HG02885 (cell line): ENCODE results near the gene WDR20.
"Not testable (repeated sequence)": the region's sequence is repeated elsewhere in the genome, so short reads cannot be mapped to it uniquely, and the experiment has no call there.

Source experiments
- ATAC-seq: cut with Tn5 transposase; IDR thresholded peaks from one replicate; pipeline ENCODE4 v1.9.1; 2021; ENCODE audit warnings: mild to moderate bottlenecking; ENCODE audit not compliant: unreplicated experiment, poor library complexity

The WDR20 gene

DNA sequence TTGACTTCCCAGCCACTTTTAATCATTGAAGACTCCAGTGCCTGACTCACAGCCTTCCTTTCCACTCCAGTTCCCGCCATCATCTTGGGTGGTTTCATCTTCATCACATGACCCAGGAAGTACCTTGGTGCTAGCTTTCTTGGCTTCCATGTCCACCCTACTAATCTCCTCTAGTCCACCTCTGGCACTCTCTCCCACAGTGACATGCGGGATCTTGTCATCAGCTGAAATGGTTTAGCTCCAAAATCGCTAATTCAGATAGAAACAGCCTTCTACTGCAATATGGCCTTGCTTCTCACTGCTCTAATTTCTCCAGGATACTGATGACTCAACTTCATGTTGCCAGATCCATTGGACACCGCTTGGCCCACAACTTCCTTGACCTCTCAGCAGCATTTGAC is 24.5 kb downstream of the WDR20 start:
- ATAC-seq: no peak

DNA sequence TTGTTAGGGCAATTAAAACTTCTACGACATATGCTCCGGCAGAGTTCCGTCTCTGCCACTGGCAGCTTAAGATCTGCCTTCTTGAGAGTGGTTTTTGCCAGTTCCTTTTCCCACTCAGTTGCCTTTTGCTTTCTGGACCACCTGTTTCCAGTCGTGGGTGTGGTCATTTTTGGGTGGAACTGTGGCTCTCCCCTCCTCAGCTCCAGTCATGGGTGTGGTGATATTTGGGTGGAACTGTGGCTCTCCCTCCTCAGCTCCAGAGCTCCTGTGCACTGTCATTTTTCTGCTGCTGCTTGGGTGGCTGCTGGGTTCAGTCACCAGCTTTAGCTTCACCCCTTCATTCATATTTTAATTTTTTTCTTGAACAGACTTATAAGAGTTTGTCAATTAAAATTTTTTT is 25.3 kb downstream of the WDR20 start:
- ATAC-seq: no peak

DNA sequence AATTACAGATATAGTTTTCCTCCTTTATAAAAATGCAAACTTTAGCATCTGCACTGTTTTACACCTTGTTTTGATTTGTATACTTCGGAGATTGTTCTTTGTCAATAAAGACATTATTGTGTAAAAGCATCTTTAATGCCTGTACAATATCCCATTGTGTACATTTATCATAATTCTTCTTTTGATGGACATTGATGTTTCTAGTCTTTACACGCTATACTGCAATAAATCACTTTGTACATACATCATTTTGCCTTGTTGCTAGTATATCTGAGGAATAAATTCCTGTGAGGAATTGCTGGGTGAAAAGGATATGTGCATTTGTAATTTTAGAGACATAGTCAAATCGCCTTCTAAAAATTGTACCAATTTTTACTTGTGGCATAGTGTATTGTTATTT is 30.4 kb downstream of the WDR20 start:
- ATAC-seq: no peak

DNA sequence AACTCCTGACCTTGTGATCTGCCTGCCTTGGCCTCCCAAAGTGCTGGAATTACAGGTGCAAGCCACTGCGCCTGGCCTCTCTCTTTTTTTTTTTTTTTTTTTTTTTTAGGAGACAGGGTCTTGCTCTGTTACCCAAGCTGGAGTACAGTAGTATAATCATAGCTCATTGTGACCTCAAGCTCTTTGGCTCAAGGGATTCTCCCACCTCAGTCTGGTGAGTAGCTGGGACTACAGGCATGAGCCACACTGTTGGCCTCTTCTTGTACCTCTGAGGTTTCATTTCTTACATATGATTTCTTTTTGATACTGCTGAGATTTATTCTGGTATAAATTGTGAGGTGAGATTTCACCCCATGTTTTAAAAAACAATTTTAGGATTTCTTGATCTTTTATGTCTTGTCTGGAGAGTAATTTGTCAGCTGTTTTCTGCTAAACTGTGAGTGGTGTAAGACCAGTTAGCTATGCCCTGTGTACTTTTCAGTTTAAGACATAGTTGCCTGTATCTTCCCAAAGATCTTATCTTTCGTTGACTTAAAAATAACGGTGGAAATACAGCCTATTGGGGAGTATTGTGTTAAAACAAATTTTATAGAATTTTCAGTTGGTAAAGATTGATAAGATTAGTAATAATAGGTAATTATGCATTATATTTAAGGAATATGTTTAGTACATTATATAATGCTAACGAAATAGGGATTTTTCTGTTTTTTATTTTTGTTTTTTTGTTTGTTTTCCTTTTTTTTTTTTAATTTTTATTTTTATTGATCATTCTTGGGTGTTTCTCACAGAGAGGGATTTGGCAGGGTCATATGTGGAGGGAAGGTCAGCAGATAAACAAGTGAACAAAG is 31.7 kb downstream of the WDR20 start:
- no peak for ATAC-seq

DNA sequence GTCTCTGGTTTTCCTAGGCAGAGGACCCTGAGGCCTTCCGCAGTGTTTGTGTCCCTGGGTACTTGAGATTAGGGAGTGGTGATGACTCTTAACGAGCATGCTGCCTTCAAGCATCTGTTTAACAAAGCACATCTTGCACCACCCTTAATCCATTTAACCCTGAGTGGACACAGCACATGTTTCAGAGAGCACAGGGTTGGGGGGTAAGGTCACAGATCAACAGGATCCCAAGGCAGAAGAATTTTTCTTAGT is 32.2 kb downstream of the WDR20 start:
- not testable (repeated sequence) for ATAC-seq

DNA sequence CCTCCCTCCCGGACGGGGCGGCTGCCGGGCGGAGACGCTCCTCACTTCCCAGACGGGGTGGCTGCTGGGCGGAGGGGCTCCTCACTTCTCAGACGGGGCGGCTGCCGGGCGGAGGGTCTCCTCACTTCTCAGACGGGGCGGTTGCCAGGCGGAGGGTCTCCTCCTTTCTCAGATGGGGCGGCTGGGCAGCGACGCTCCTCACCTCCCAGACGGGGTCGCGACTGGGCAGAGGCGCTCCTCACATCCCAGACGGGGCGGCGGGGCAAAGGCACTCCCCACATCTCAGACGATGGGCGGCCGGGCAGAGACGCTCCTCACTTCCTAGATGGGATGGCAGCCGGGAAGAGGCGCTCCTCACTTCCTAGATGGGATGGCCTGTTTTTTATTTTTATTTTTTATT is 33.0 kb downstream of the WDR20 start:
- ATAC-seq: not testable (repeated sequence)

DNA sequence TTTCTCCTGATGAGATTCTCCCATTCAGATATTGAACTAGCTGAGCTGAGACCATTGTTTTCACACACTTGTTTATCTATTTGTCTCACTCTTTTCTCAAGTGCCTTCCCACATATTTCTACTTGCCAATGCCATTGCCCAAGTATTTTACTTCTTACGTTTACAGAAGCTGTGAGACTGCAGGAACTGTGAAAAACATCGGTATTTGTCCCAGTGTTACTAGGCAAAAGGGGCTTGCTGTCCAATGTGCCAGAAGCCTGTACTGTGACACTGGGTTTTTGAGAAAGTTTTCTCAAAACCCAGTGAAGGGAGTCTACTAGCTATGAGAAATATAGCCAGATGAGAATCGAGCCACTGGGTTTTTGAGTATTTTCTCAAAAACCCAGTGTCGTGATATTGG is 37.5 kb downstream of the WDR20 start:
- ATAC-seq: no peak

DNA sequence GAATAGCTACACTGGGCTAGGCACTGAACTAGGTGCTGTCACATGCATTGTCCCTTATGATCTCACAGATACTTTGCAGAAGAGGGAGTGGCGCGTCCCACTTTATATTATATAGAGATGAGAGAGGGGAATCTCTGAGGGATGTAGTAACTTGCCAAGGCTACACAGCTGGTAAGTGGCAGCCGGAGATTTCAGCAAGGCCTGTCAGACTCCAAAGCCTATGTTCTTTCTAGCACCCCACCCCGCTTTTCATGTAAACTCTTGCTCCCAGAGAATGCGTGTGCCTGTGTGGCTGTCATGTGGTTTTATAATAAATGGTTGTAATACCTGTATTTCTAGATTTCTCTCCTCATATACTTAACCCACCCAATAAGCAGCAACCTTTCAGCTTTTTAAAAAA is 39.1 kb downstream of the WDR20 start:
- ATAC-seq: no peak

DNA sequence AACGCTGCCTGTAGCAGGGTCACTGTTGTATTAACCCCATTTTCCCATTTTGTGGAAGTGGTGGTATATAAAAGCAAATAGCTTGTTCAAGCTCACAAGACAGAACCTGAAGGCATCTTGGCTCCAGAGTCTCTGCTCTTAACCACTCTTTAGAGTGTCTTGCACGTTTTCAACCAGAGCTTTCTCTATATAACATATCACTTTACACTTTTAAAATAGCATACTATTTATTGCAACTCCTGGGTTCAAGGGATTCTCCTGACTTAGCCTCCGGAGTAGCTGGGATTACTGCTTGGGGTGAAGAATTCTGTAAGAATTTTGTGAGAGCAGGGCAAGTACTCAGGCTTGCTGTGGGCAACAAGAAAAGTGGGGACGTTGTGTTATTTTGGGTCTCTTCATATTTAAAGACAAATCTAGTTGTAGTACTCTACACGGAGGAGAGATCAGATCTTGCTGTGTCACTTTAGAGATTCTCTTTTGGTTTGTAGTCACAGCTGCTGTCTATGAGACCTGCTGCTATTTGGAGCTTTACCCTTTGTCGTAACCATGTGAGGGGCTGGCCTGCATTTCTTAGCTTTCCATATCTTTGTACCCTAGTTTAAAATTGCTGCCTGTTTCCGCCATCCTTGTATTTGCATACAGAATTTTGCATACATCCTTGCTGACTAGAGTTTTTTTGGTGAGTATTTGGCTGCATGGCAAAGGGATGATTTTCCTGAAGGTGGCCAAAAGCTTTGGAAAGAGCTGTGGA is 40.7 kb downstream of the WDR20 start:
- ATAC-seq: no peak

DNA sequence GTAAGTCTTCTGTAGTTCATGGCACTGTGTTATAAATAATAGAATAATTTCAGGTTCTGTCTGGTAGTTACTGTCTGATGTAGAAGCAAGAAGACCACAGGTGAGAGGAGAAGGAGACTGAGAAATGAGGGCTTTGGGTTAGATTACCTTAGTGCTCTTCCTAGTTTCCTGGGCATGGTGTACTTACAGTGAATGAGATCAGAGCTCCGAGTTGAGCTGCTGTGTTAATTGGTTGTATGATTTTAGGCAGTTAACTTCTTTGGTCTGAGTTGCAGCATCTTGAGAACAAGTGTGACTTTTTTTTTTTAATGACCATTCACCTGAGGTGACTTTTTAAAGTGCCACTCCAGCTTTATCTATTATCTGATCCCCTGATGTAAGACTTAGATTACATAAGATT is 41.5 kb downstream of the WDR20 start:
- ATAC-seq: no peak

DNA sequence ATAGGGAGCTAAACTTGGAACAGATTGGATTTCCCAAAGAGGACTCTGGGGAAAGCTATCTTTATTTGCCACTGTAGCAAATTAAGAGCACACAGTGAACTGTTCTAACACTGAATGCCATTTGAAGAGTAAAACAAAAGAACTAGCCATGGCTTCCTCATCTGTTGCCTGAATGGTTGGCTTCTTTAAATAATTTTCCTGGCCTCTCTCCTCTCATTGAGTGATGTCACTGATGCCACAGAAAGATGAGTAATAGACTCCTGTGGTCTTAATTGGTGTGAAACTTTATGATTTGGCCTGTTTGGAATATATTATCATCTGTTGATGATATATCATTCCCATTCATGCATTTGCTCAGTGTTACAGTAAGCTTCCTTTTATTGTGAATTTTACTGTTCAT is 42.5 kb downstream of the WDR20 start:
- ATAC-seq: no peak

DNA sequence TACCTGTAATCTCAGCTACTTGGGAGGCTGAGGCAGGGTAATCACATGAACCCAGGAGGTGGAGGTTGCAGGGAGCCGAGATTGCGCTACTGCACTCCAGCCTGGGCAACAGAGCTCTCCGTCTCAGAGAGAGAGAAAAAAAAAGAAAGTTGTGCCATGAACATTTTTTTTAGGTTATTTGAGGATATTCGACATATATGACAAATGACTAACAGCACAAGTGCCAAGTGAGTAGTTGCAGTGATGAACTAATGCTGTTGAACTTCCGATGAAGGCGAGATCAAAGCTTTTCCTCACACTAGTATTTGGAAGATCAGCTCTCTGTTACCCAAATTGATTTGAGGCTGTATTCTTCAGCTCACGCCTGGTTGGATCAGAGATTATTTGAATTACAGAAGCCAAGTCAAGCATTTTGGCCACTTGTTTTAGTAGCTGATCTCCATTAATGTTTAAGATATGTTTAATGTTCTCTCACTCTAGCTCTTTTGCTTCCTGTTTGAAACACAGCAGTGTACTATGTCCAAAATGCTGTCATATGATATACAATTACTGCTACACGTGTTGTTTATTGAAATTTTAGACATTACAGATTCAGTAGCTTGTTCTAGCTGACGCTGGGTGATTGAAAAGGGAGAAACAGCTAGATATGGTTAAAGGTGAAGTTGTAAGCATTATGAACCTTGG is 43.4 kb downstream of the WDR20 start:
- ATAC-seq: no peak

DNA sequence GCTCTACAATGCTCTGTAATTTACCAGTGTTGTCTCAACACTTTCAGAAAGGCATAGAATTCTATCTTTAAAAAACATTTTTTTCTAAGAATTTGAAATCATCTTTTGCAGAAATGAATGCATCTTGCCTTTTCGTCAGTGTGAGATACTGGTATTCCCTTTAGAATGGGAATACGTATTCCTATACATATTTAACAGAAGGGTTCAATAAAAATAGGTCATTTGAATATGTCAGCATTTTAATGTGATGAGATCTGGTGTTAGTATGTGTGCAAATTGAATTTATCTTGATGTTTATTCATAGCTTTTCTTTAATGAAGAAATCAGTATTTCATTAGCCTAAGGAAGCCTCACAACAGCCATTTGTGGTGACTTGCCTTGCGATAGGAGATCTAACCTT is 44.2 kb downstream of the WDR20 start:
- no peak for ATAC-seq

DNA sequence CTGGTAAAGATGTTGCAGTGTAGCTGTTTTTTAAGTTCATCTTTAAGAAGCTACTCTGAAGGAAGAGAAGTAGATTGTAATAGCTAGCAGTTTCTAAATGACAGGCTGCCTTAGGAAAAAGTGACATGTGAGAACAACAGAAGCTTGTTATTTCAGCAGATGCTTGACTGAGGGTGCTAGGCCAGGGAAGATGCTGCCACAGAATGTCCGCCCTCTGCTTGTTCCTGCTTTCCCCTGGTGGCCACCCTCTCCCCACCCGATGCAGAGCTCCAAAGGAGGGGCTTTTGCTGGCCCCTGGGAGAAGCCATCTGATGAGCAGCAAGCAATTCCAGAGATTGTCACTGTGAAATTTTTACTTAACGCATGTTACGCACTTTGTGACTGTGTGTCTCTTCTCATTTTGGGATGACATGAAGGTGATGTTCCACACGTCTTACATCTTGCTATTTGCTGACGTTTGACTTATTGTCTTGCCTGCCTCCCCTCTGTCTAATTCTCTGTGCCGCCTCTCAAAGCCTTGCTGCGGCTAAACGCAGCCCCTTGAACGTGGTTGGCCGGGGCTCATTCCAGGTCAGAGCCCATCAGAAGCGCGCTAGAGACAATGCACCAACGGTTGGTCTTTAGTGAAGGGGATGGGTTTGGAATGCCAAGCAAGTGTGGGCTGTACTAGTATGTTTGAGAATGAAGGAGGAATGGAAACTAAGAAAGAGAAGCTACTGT is 44.8 kb downstream of the WDR20 start:
- ATAC-seq: no peak

DNA sequence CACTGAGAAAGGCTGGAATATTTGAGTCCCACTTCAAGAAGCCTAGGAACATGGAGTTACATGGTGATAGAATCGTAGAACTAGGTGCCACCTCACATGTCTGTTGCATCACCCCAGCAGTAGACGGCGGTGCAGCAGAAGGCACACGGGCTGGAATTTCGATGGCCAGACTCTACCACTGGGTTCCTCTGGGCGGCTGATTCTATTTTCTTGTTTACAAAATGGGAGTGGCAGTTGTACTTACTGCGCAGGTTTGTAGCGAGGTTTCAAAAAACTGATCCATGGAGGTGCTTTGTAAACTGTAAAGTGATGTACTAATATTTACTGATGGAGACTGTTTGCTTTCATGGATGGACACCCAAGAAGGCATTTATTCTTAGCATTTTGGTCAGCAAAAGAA is 45.7 kb downstream of the WDR20 start:
- ATAC-seq: no peak

DNA sequence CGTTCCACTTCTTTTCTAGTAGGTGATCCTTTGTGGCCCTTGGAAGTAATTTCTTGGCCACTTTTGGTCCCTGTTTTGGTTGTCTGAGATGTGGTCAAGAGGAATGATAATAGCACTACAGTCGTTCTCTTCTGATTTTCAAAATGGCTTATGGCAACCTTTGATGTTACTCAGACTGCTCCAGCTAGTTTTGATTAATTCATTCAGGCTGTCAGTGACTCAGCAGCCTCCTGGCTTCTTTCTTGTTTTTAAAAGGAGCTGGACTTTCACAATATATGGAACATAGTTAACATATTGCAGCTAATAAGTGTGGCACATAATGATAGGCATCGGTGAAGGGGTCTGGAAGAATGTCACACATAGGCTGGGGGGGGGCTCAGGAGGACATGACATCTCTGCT is 47.3 kb downstream of the WDR20 start:
- ATAC-seq: no peak

DNA sequence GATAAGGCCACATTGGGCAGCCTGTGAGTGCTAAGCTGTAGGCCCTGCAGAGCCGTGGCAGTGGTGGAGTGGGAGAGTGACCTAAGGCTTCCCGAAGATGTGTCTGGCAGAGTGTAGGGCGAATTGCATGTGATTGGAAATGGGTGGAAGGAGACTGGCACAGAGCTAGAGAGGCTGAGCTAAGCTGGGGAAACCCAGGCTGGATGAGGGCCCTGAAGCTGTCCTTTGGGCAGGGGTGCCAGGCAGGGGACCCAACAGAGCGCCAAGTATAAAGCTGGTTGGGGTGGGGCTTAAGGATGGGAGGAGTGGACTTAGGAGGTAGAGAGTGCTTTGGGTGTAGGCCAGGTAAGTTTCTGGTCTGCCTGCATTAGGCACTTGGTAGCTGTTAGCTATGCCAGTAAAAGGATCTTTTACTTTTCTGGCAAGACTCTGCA is 47.9 kb downstream of the WDR20 start:
- no peak for ATAC-seq

DNA sequence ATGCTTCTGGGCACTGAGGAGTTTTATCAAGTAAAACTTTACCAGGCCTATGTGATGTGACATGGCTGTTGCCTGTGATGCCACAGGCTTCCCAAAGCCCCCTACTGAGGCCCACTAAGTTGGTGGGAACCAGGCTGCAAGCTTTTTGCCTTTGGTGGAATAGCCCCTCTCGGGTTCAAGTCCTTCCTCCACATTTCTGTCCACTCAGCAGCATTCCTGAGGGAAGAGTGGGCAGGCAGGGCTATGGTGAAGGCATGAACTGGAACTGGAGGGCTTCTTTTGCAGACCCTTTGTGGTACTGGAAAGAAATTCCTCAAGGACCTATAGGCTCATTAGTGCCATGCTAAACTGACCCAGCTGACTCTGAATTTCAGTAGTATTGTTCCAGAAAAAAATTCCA is 48.5 kb downstream of the WDR20 start:
- ATAC-seq: no peak

DNA sequence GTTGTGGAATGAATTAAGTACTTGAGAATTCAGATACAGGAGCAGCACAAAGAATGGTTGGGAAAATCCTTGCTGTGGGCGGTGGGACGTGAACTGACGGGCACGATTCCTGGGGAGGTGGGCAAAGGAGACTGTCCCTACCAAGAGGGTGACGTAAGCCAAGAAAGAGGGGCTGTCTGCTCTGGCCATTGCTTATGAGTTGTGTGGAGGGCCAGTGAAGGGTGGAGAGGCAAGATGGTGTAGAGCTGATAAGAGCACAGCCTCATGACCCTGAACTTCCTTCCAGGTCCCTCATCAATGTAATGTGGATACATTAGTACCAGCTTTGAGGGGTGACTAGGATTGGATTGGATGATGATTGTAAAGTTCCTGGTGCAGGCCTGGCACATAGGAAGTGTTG is 50.2 kb downstream of the WDR20 start:
- no peak for ATAC-seq

DNA sequence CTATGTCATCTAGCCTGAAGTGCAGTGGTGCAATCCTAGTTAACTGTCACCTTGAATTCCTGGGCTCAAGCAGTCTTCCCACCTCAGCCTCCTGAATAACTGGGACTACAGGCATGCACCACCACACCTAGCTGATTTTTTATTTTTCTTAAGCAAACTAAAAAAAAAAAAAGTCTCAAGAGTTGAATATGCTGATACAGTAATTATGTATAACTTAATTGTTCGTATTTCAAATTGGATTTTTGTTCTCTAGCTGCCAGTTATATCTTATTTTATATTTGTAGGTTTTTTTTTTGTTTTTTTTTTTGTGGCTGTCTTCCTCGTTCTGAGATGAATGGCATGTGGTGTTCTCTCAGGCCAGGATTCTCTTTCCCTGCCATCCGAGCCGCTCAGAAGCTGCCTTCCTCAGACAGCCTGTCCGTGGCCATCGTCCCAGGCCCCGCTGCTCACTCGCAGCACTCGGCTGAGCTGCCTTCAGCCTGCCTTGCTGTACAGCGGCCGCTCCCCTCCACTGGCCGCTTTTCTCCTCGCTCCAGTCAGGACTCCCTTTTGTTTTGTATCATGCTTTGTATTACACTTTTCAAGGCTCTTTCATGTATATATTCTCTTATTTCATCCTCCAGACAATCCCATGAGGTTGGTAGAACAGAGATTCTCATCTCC is 53.3 kb downstream of the WDR20 start:
- no peak for ATAC-seq
